ENCODE measurements around the gene TNFRSF17.
A peak's percentile ranks its signal among the peaks of the same experiment; 100 is the strongest.

Gene TNFRSF17

DNA sequence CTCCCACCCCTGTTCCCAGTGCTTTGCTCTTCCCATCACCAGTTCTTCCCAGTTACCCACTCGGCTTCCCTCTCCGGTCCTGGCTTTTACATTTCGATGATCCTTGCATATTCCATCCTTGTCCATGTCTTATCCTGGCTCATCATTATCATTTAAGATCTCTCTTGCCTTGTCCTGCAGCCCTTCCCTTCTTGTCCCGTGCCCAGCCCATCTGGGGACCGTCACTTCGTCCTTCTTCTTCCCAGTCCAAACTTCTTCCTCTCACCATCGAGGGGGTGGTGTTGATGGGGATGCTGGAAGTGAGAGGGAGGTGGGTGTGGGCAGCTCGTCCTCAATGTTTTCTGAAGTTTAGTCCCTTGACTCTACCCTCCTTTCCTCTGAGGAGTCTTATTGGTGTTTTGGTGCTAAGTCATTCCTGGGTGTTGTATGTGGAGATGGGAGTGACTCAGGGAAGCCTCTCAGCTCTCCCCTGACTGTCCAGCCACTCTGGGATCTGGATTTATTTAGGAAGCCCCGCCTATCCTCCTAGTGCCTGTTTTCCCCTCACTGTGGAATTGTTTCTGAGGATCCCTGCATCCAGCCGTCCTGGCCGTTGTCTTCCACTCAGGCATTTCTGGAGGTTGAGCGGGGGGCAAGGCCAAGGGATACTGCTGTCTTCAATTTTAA, 12.5 kb downstream of the TNFRSF17 start:
- Histone ChIP-seq H2AFZ (ENCODE audit: low read depth, low read length) (peak overlapping the region; percentile 100), H3K4me2 (ENCODE audit: insufficient read depth, low read length) (peak overlapping the region; percentile 86), H3K27me3 (ENCODE audit: insufficient read depth, low read length, poor library complexity) (no peaks in the 10 kb centered on the region), H3K9ac (ENCODE audit: low read depth, low read length) (peak overlapping the region; percentile 92), H3K36me3 (ENCODE audit: insufficient read depth, low read length) (no peaks in the 10 kb centered on the region; the same call in 1 of the 2 replicates), H3K4me1 (ENCODE audit: insufficient read depth, low read length) (peaks cover 27% of the 10 kb centered on the region), H3K4me3 (ENCODE audit: low read depth in 1 of 2, low read length in 2 of 2) (peak overlapping the region; percentile 97 to 100), H4K20me1 (ENCODE audit: insufficient read depth, low read length) (no peaks in the 10 kb centered on the region), H3K27ac (ENCODE audit: low read length) (peak overlapping the region; percentile 77), H3K79me2 (ENCODE audit: insufficient read depth, low read length) (peaks cover 32% of the 10 kb centered on the region), H3K9me3 (ENCODE audit: insufficient read depth, low read length, severe bottlenecking) (no peaks in the 10 kb centered on the region)
- no peak for TF ChIP-seq EZH2 (IDR thresholded peaks at IDR 0.05; ENCODE audit: borderline replicate concordance, low read depth, low read length, severe bottlenecking)
- TF ChIP-seq, protein P1, sequence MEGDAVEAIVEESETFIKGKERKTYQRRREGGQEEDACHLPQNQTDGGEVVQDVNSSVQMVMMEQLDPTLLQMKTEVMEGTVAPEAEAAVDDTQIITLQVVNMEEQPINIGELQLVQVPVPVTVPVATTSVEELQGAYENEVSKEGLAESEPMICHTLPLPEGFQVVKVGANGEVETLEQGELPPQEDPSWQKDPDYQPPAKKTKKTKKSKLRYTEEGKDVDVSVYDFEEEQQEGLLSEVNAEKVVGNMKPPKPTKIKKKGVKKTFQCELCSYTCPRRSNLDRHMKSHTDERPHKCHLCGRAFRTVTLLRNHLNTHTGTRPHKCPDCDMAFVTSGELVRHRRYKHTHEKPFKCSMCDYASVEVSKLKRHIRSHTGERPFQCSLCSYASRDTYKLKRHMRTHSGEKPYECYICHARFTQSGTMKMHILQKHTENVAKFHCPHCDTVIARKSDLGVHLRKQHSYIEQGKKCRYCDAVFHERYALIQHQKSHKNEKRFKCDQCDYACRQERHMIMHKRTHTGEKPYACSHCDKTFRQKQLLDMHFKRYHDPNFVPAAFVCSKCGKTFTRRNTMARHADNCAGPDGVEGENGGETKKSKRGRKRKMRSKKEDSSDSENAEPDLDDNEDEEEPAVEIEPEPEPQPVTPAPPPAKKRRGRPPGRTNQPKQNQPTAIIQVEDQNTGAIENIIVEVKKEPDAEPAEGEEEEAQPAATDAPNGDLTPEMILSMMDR (IDR thresholded peaks at IDR 0.05; ENCODE audit: borderline replicate concordance, extremely low read depth, low read length, poor library complexity, severe bottlenecking), result no peak
- DNase-seq, result no peak
- ATAC-seq (ENCODE audit: insufficient read depth, low read depth), result no peak

DNA sequence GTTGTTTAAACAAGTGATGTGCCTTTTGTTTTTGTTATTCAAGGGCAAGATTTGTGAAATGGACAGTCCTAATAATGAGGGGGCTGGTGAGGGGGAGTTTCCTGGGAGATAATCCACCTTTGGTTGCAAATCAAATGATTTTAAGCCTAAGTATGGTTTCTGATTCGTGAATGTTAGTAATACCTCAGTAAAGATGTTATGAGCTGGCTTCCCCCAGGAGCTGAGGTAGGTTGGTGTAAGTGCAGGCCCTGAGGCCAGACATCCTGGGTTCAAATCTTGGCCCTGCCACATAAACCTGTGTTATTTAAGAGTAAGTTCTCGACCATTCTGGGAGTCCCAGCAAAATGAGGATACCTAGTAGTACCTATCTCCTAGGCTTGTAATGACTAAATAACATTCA, 13.1 kb downstream of the TNFRSF17 start:
- peak overlapping the region; percentile 92; the same call in 1 of the 2 replicates for H3K9ac ChIP-seq (ENCODE audit: low read depth, low read length)
- H4K20me1 ChIP-seq (ENCODE audit: insufficient read depth, low read length), result no peaks in the 10 kb centered on the region
- no peaks in the 10 kb centered on the region for H3K27me3 ChIP-seq (ENCODE audit: insufficient read depth, low read length, poor library complexity)
- H3K79me2 ChIP-seq (ENCODE audit: insufficient read depth, low read length), result peaks cover 32% of the 10 kb centered on the region
- no peaks in the 10 kb centered on the region for H3K9me3 ChIP-seq (ENCODE audit: insufficient read depth, low read length, severe bottlenecking)
- ATAC-seq (ENCODE audit: insufficient read depth, low read depth), result no peak
- H3K36me3 ChIP-seq (ENCODE audit: insufficient read depth, low read length), result no peaks in the 10 kb centered on the region; the same call in 1 of the 2 replicates
- peaks cover 27% of the 10 kb centered on the region for H3K4me1 ChIP-seq (ENCODE audit: insufficient read depth, low read length)
- TF ChIP-seq, protein P1 (IDR thresholded peaks at IDR 0.05; ENCODE audit: borderline replicate concordance, extremely low read depth, low read length, poor library complexity, severe bottlenecking), result no peak
- no peak for TF ChIP-seq EZH2 (IDR thresholded peaks at IDR 0.05; ENCODE audit: borderline replicate concordance, low read depth, low read length, severe bottlenecking)
- H3K27ac ChIP-seq (ENCODE audit: low read length), result no peak overlapping the region
- H3K4me2 ChIP-seq (ENCODE audit: insufficient read depth, low read length), result peak overlapping the region; percentile 86
- DNase-seq, result no peak
- peak overlapping the region in 1 of 2 experiments; percentile 100; a peak in 2 of 4 replicates for H3K4me3 ChIP-seq (ENCODE audit: low read depth in 1 of 2, low read length in 2 of 2)
- no peak overlapping the region for H2AFZ ChIP-seq (ENCODE audit: low read depth, low read length)

DNA sequence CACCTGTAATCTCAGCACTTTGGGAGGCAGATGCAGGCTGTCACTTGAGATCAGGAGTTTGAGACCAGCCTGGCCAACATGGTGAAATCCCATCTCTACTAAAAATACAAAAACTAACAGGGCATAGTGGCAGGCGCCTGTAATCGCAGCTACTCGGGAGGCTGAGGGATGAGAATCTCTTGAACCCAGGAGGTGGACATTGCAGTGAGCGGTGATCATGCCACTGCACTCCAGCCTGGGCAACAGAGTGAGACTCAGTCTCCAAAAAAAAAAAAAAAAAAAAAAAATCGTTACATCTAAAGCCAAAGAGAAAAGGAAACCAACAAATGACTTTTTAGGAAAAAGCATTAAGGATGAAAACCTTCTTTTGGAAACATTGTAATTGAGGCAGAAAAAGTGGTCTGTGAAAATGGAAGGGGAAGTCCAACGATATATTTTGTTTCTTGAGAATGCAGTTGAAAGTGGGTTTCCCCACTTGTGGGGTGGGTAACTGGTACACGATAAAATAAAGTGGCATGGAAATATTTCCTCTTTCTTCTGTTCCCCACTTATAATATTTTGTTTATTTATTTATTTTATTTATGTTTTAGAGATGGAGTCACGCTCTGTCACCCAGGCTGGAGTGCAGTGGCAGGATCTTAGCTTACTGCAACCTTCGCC, 14.1 kb downstream of the TNFRSF17 start:
- Histone ChIP-seq H3K27me3 (ENCODE audit: insufficient read depth, low read length, poor library complexity) (no peaks in the 10 kb centered on the region), H3K79me2 (ENCODE audit: insufficient read depth, low read length) (peaks cover 32% of the 10 kb centered on the region), H3K4me2 (ENCODE audit: insufficient read depth, low read length) (no peak overlapping the region), H3K4me3 (ENCODE audit: low read depth in 1 of 2, low read length in 2 of 2) (no peak overlapping the region), H2AFZ (ENCODE audit: low read depth, low read length) (no peak overlapping the region), H3K36me3 (ENCODE audit: insufficient read depth, low read length) (no peaks in the 10 kb centered on the region; the same call in 1 of the 2 replicates), H3K9ac (ENCODE audit: low read depth, low read length) (no peak overlapping the region), H3K9me3 (ENCODE audit: insufficient read depth, low read length, severe bottlenecking) (no peaks in the 10 kb centered on the region), H3K27ac (ENCODE audit: low read length) (no peak overlapping the region), H4K20me1 (ENCODE audit: insufficient read depth, low read length) (no peaks in the 10 kb centered on the region), H3K4me1 (ENCODE audit: insufficient read depth, low read length) (peaks cover 27% of the 10 kb centered on the region)
- ATAC-seq (ENCODE audit: insufficient read depth, low read depth) (no peak), DNase-seq (no peak)
- no peak for TF ChIP-seq EZH2 (IDR thresholded peaks at IDR 0.05; ENCODE audit: borderline replicate concordance, low read depth, low read length, severe bottlenecking)
- TF ChIP-seq, protein P1 (IDR thresholded peaks at IDR 0.05; ENCODE audit: borderline replicate concordance, extremely low read depth, low read length, poor library complexity, severe bottlenecking), result no peak
